ENCODE results near the gene SAXO1. TPM values are rescaled to one million over a fixed set of nuclear protein-coding genes. Genes with fewer than 3 reads are reported as not detected.
A peak's percentile ranks its signal among the peaks of the same experiment; 100 is the strongest.

SAXO1 gene
- total RNA-seq (under 1 TPM; 0.10 to 0.17 TPM), polyA plus RNA-seq (ENCODE audit: insufficient read length in 2 of 2) (under 1 TPM; 0.08 to 0.20 TPM)
- long read RNA-seq, donor 1: 0 reads
- long read RNA-seq, donor 2: 0 reads
- long read RNA-seq, donor 3: 0 reads
- long read RNA-seq, donor 4: 0 reads

- no peak within 1 kb of the TSS for H3K4me3 ChIP-seq (ENCODE audit: low read depth, low read length)
Observed at GRCh38 chr9:19033015-19033414, at the start of gene SAXO1. TSS of gene SAXO1 (minus strand) at chr9:19033209. CDS start at chr9:19032908, 301 bp downstream.

GRCh38 chr9:19074836-19075235 is 41.8 kb upstream of the SAXO1 start:
- Histone ChIP-seq H3K36me3 (ENCODE audit: control insufficient read depth, insufficient read depth, low read length) (peaks cover 51% of the 10 kb centered on the region), H3K27me3 (ENCODE audit: control insufficient read depth, insufficient read depth, low read length) (no peaks in the 10 kb centered on the region), H3K4me3 (ENCODE audit: low read depth, low read length) (no peak overlapping the region), H3K4me1 (ENCODE audit: control insufficient read depth, insufficient read depth, low read length) (no peaks in the 10 kb centered on the region), H3K27ac (ENCODE audit: low read depth, low read length) (no peak overlapping the region), H3K9me3 (ENCODE audit: control insufficient read depth, insufficient read depth, low read length) (peaks cover 1% of the 10 kb centered on the region)
- no peak for DNase-seq (ENCODE audit: low read depth in 4 of 6, low spot score in 6 of 6)
- no CpG with 5 or more reads among the region's 1 CpG for WGBS (ENCODE audit: insufficient coverage)

More at GRCh38 chr9:19033015-19033414, at the start of gene SAXO1:
- peaks cover 2% of the 10 kb centered on the region for H3K27me3 ChIP-seq (ENCODE audit: control insufficient read depth, insufficient read depth, low read length)
- no peaks in the 10 kb centered on the region for H3K9me3 ChIP-seq (ENCODE audit: control insufficient read depth, insufficient read depth, low read length)
- no peak within 1 kb of the TSS for H3K27ac ChIP-seq (ENCODE audit: low read depth, low read length)
- no peaks in the 10 kb centered on the region for H3K36me3 ChIP-seq (ENCODE audit: control insufficient read depth, insufficient read depth, low read length)
- H3K4me1 ChIP-seq (ENCODE audit: control insufficient read depth, insufficient read depth, low read length): peaks cover 5% of the 10 kb centered on the region
- no peak for DNase-seq (ENCODE audit: low read depth in 4 of 6, low spot score in 6 of 6)
- 65% methylated on average over 20 of the region's 20 CpGs for WGBS (ENCODE audit: insufficient coverage)

GRCh38 chr9:19074229-19074628 is 41.2 kb upstream of the SAXO1 start:
- Histone ChIP-seq H3K36me3 (ENCODE audit: control insufficient read depth, insufficient read depth, low read length) (peaks cover 52% of the 10 kb centered on the region), H3K4me3 (ENCODE audit: low read depth, low read length) (no peak overlapping the region), H3K27ac (ENCODE audit: low read depth, low read length) (no peak overlapping the region), H3K9me3 (ENCODE audit: control insufficient read depth, insufficient read depth, low read length) (peaks cover 1% of the 10 kb centered on the region), H3K27me3 (ENCODE audit: control insufficient read depth, insufficient read depth, low read length) (no peaks in the 10 kb centered on the region), H3K4me1 (ENCODE audit: control insufficient read depth, insufficient read depth, low read length) (no peaks in the 10 kb centered on the region)
- DNase-seq (ENCODE audit: low read depth in 4 of 6, low spot score in 6 of 6): no peak
- 100% methylated on average over 1 of the region's 2 CpGs for WGBS (ENCODE audit: insufficient coverage)

GRCh38 chr9:19057033-19057432 is 24.0 kb upstream of the SAXO1 start:
- H3K27ac ChIP-seq (ENCODE audit: low read depth, low read length): no peak overlapping the region
- no peaks in the 10 kb centered on the region for H3K27me3 ChIP-seq (ENCODE audit: control insufficient read depth, insufficient read depth, low read length)
- no peak for DNase-seq (ENCODE audit: low read depth in 4 of 6, low spot score in 6 of 6)
- no peaks in the 10 kb centered on the region for H3K9me3 ChIP-seq (ENCODE audit: control insufficient read depth, insufficient read depth, low read length)
- H3K4me3 ChIP-seq (ENCODE audit: low read depth, low read length): no peak overlapping the region
- H3K36me3 ChIP-seq (ENCODE audit: control insufficient read depth, insufficient read depth, low read length): peaks cover 8% of the 10 kb centered on the region
- H3K4me1 ChIP-seq (ENCODE audit: control insufficient read depth, insufficient read depth, low read length): peaks cover 1% of the 10 kb centered on the region

- peak overlapping the region; percentile 80 for H3K4me3 ChIP-seq (ENCODE audit: low read depth, low read length)
- H3K27ac ChIP-seq (ENCODE audit: low read depth, low read length): peak overlapping the region; percentile 99
- H3K9me3 ChIP-seq (ENCODE audit: control insufficient read depth, insufficient read depth, low read length): no peaks in the 10 kb centered on the region
- 100% methylated on average over 1 of the region's 12 CpGs for WGBS (ENCODE audit: insufficient coverage)
- no peaks in the 10 kb centered on the region for H3K36me3 ChIP-seq (ENCODE audit: control insufficient read depth, insufficient read depth, low read length)
- no peaks in the 10 kb centered on the region for H3K27me3 ChIP-seq (ENCODE audit: control insufficient read depth, insufficient read depth, low read length)
- peak in 1 of 6 donors; percentile 6 for DNase-seq (ENCODE audit: low read depth in 4 of 6, low spot score in 6 of 6)
- H3K4me1 ChIP-seq (ENCODE audit: control insufficient read depth, insufficient read depth, low read length): peaks cover 15% of the 10 kb centered on the region
Observed at GRCh38 chr9:19050637-19051591, 17.9 kb upstream of the SAXO1 start.

GRCh38 chr9:19049917-19050636 is 17.1 kb upstream of the SAXO1 start:
- Histone ChIP-seq H3K4me3 (ENCODE audit: low read depth, low read length) (peak overlapping the region; percentile 80), H3K27ac (ENCODE audit: low read depth, low read length) (peak overlapping the region; percentile 99), H3K27me3 (ENCODE audit: control insufficient read depth, insufficient read depth, low read length) (no peaks in the 10 kb centered on the region), H3K9me3 (ENCODE audit: control insufficient read depth, insufficient read depth, low read length) (no peaks in the 10 kb centered on the region), H3K4me1 (ENCODE audit: control insufficient read depth, insufficient read depth, low read length) (peaks cover 15% of the 10 kb centered on the region), H3K36me3 (ENCODE audit: control insufficient read depth, insufficient read depth, low read length) (no peaks in the 10 kb centered on the region)
- peak; percentile 21 to 77 (median 56) for DNase-seq (ENCODE audit: low read depth in 4 of 6, low spot score in 6 of 6)
- 3% methylated on average over 31 of the region's 33 CpGs for WGBS (ENCODE audit: insufficient coverage)

GRCh38 chr9:19048966-19049916 is 16.2 kb upstream of the SAXO1 start, which contains the start of gene RRAGA:
TSS of gene RRAGA (plus strand) at chr9:19049427. CDS start at chr9:19049660, 233 bp downstream.
- Histone ChIP-seq H3K4me1 (ENCODE audit: control insufficient read depth, insufficient read depth, low read length) (peaks cover 15% of the 10 kb centered on the region), H3K27me3 (ENCODE audit: control insufficient read depth, insufficient read depth, low read length) (no peaks in the 10 kb centered on the region), H3K36me3 (ENCODE audit: control insufficient read depth, insufficient read depth, low read length) (no peaks in the 10 kb centered on the region), H3K9me3 (ENCODE audit: control insufficient read depth, insufficient read depth, low read length) (no peaks in the 10 kb centered on the region), H3K27ac (ENCODE audit: low read depth, low read length) (peak within 1 kb of the TSS; percentile 99), H3K4me3 (ENCODE audit: low read depth, low read length) (peak within 1 kb of the TSS; percentile 80)
- WGBS (ENCODE audit: insufficient coverage): 0% methylated on average over 77 of the region's 82 CpGs
- peak; percentile 90 to 99 (median 94) for DNase-seq (ENCODE audit: low read depth in 4 of 6, low spot score in 6 of 6)

- H3K27ac ChIP-seq (ENCODE audit: low read depth, low read length): no peak overlapping the region
- H3K36me3 ChIP-seq (ENCODE audit: control insufficient read depth, insufficient read depth, low read length): no peaks in the 10 kb centered on the region
- peaks cover 2% of the 10 kb centered on the region for H3K27me3 ChIP-seq (ENCODE audit: control insufficient read depth, insufficient read depth, low read length)
- peaks cover 5% of the 10 kb centered on the region for H3K4me1 ChIP-seq (ENCODE audit: control insufficient read depth, insufficient read depth, low read length)
- DNase-seq (ENCODE audit: low read depth in 4 of 6, low spot score in 6 of 6): no peak
- H3K4me3 ChIP-seq (ENCODE audit: low read depth, low read length): no peak overlapping the region
- no peaks in the 10 kb centered on the region for H3K9me3 ChIP-seq (ENCODE audit: control insufficient read depth, insufficient read depth, low read length)
- WGBS (ENCODE audit: insufficient coverage): 97% methylated on average over 3 of the region's 5 CpGs
Observed at GRCh38 chr9:19036611-19037010, 3.6 kb upstream of the SAXO1 start.

GRCh38 chr9:19032406-19032805 is 603 bp downstream of the SAXO1 start:
- H3K27ac ChIP-seq (ENCODE audit: low read depth, low read length): no peak overlapping the region
- H3K4me3 ChIP-seq (ENCODE audit: low read depth, low read length): no peak overlapping the region
- H3K27me3 ChIP-seq (ENCODE audit: control insufficient read depth, insufficient read depth, low read length): peaks cover 2% of the 10 kb centered on the region
- H3K4me1 ChIP-seq (ENCODE audit: control insufficient read depth, insufficient read depth, low read length): peaks cover 5% of the 10 kb centered on the region
- 43% methylated on average over 14 of the region's 14 CpGs for WGBS (ENCODE audit: insufficient coverage)
- no peaks in the 10 kb centered on the region for H3K9me3 ChIP-seq (ENCODE audit: control insufficient read depth, insufficient read depth, low read length)
- DNase-seq (ENCODE audit: low read depth in 4 of 6, low spot score in 6 of 6): no peak
- H3K36me3 ChIP-seq (ENCODE audit: control insufficient read depth, insufficient read depth, low read length): no peaks in the 10 kb centered on the region
